ENCODE measurements around the gene POU3F1. TPM values are rescaled to one million over a fixed set of nuclear protein-coding genes. Genes with fewer than 3 reads are reported as not detected.
A peak's percentile ranks its signal among the peaks of the same experiment; 100 is the strongest.

POU3F1 gene
- total RNA-seq, 1 donor: under 0.01 TPM

GRCh38 chr1:38000233-38000528 is 46.4 kb downstream of the POU3F1 start:
- Histone ChIP-seq H3K4me3 (ENCODE audit: insufficient read depth, low read length) (peak overlapping the region; percentile 38), H3K27ac (ENCODE audit: low read depth, low read length) (peak overlapping the region; percentile 90), H3K9me3 (ENCODE audit: low read depth, low read length) (no peaks in the 10 kb centered on the region), H4K20me1 (ENCODE audit: insufficient read depth, low read length) (peaks cover 8% of the 10 kb centered on the region), H3K27me3 (ENCODE audit: insufficient read depth, low read length) (no peaks in the 10 kb centered on the region), H3K79me2 (ENCODE audit: insufficient read depth, low read length) (peaks cover 59% of the 10 kb centered on the region), H2AFZ (ENCODE audit: low read length) (peak overlapping the region; percentile 63), H3K4me2 (ENCODE audit: insufficient read depth, low read length) (peak overlapping the region; percentile 59), H3K4me1 (ENCODE audit: insufficient read depth, low read length) (peaks cover 49% of the 10 kb centered on the region), H3K36me3 (ENCODE audit: insufficient read depth, low read length) (peaks cover 27% of the 10 kb centered on the region)
- no peak for DNase-seq (ENCODE audit: insufficient read length, low spot score, missing footprints)
- no peak for TF ChIP-seq CTCF (IDR thresholded peaks at IDR 0.05; ENCODE audit: extremely low read depth, low read depth, low read length)

- peaks cover 49% of the 10 kb centered on the region for H3K4me1 ChIP-seq (ENCODE audit: insufficient read depth, low read length)
- peak overlapping the region; percentile 90 for H3K27ac ChIP-seq (ENCODE audit: low read depth, low read length)
- DNase-seq (ENCODE audit: insufficient read length, low spot score, missing footprints): peak; percentile 91
- peak overlapping the region; percentile 17 for H2AFZ ChIP-seq (ENCODE audit: low read length)
- H3K4me2 ChIP-seq (ENCODE audit: insufficient read depth, low read length): peak overlapping the region; percentile 59
- TF ChIP-seq CTCF (IDR thresholded peaks at IDR 0.05; ENCODE audit: extremely low read depth, low read depth, low read length): no peak
- peaks cover 8% of the 10 kb centered on the region for H4K20me1 ChIP-seq (ENCODE audit: insufficient read depth, low read length)
- H3K4me3 ChIP-seq (ENCODE audit: insufficient read depth, low read length): peak overlapping the region; percentile 38
- H3K27me3 ChIP-seq (ENCODE audit: insufficient read depth, low read length): no peaks in the 10 kb centered on the region
- peaks cover 57% of the 10 kb centered on the region for H3K79me2 ChIP-seq (ENCODE audit: insufficient read depth, low read length)
- peaks cover 31% of the 10 kb centered on the region for H3K36me3 ChIP-seq (ENCODE audit: insufficient read depth, low read length)
- no peaks in the 10 kb centered on the region for H3K9me3 ChIP-seq (ENCODE audit: low read depth, low read length)
These were observed 47.0 kb downstream of the POU3F1 start for GRCh38 chr1:37999430-38000232.

GRCh38 chr1:37998913-37999429 is 47.6 kb downstream of the POU3F1 start:
- no peak overlapping the region for H3K4me3 ChIP-seq (ENCODE audit: insufficient read depth, low read length)
- H4K20me1 ChIP-seq (ENCODE audit: insufficient read depth, low read length): peaks cover 5% of the 10 kb centered on the region
- H3K27ac ChIP-seq (ENCODE audit: low read depth, low read length): peak overlapping the region; percentile 90
- no peaks in the 10 kb centered on the region for H3K9me3 ChIP-seq (ENCODE audit: low read depth, low read length)
- no peak overlapping the region for H2AFZ ChIP-seq (ENCODE audit: low read length)
- H3K36me3 ChIP-seq (ENCODE audit: insufficient read depth, low read length): peaks cover 31% of the 10 kb centered on the region
- DNase-seq (ENCODE audit: insufficient read length, low spot score, missing footprints): no peak
- TF ChIP-seq CTCF (IDR thresholded peaks at IDR 0.05; ENCODE audit: extremely low read depth, low read depth, low read length): no peak
- peaks cover 50% of the 10 kb centered on the region for H3K79me2 ChIP-seq (ENCODE audit: insufficient read depth, low read length)
- no peaks in the 10 kb centered on the region for H3K27me3 ChIP-seq (ENCODE audit: insufficient read depth, low read length)
- peaks cover 43% of the 10 kb centered on the region for H3K4me1 ChIP-seq (ENCODE audit: insufficient read depth, low read length)
- H3K4me2 ChIP-seq (ENCODE audit: insufficient read depth, low read length): peak overlapping the region; percentile 59

- Histone ChIP-seq H3K27ac (ENCODE audit: low read depth, low read length) (no peak overlapping the region), H3K36me3 (ENCODE audit: insufficient read depth, low read length) (peaks cover 31% of the 10 kb centered on the region), H3K9me3 (ENCODE audit: low read depth, low read length) (no peaks in the 10 kb centered on the region), H3K4me1 (ENCODE audit: insufficient read depth, low read length) (peaks cover 36% of the 10 kb centered on the region), H2AFZ (ENCODE audit: low read length) (no peak overlapping the region), H3K79me2 (ENCODE audit: insufficient read depth, low read length) (peaks cover 43% of the 10 kb centered on the region), H4K20me1 (ENCODE audit: insufficient read depth, low read length) (no peaks in the 10 kb centered on the region), H3K27me3 (ENCODE audit: insufficient read depth, low read length) (no peaks in the 10 kb centered on the region), H3K4me2 (ENCODE audit: insufficient read depth, low read length) (no peak overlapping the region), H3K4me3 (ENCODE audit: insufficient read depth, low read length) (no peak overlapping the region)
- DNase-seq (ENCODE audit: insufficient read length, low spot score, missing footprints): no peak
- no peak for TF ChIP-seq CTCF (IDR thresholded peaks at IDR 0.05; ENCODE audit: extremely low read depth, low read depth, low read length)
These were observed 48.3 kb downstream of the POU3F1 start for GRCh38 chr1:37998089-37998808.

All from osteoblast (primary cell).